Smooth muscle cell (in vitro differentiated cells): ENCODE measurements around the gene LAMTOR1. TPM values are rescaled to one million over a fixed set of nuclear protein-coding genes. Genes with fewer than 3 reads are reported as not detected.
A peak's percentile ranks its signal among the peaks of the same experiment; 100 is the strongest.

Experiments used
- DNase-seq: peaks from one replicate; lab custom pipeline; 2025; ENCODE audit not compliant: unreplicated experiment; lab: John Stamatoyannopoulos, UW
- H2AFZ ChIP-seq: fragments of 200-600 bp; sonication (generic); 2 replicates; pipeline ENCODE4 v1.6.0; 2016; ENCODE audit warnings: antibody characterized with exemption, low read depth, mild to moderate bottlenecking
- H3F3A ChIP-seq: fragments of 200-600 bp; sonication (generic); 2 replicates; pipeline ENCODE4 v1.6.0; 2017; ENCODE audit warnings: antibody characterized with exemption, low read depth
- H3K27ac ChIP-seq: fragments of 200-600 bp; sonication (generic); 2 replicates; pipeline ENCODE4 v1.5.1; 2016; ENCODE audit warnings: low read depth, mild to moderate bottlenecking
- H3K27me3 ChIP-seq: fragments of 200-600 bp; sonication (generic); 2 replicates; pipeline ENCODE4 v1.6.1; 2016; ENCODE audit warnings: low read depth, mild to moderate bottlenecking
- H3K36me3 ChIP-seq: fragments of 200-600 bp; sonication (generic); 2 replicates; pipeline ENCODE4 v1.5.1; 2016; ENCODE audit warnings: low read depth
- H3K4me1 ChIP-seq: fragments of 200-600 bp; sonication (generic); 2 replicates; pipeline ENCODE4 v1.5.1; 2016; ENCODE audit warnings: low read depth
- H3K4me2 ChIP-seq: fragments of 200-600 bp; sonication (generic); 2 replicates; pipeline ENCODE4 v1.6.0; 2016; ENCODE audit warnings: mild to moderate bottlenecking
- H3K4me3 ChIP-seq: fragments of 200-600 bp; sonication (generic); 2 replicates; pipeline ENCODE4 v1.5.1; 2016; ENCODE audit warnings: mild to moderate bottlenecking
- H3K79me2 ChIP-seq: fragments of 200-600 bp; sonication (generic); 2 replicates; pipeline ENCODE4 v1.6.0; 2016; ENCODE audit warnings: low read depth, mild to moderate bottlenecking
- H3K9ac ChIP-seq: fragments of 200-600 bp; sonication (generic); 2 replicates; pipeline ENCODE4 v1.6.0; 2016; ENCODE audit warnings: low read depth
- H3K9me3 ChIP-seq: fragments of 200-600 bp; sonication (generic); replicated peaks from 2 replicates; pipeline ENCODE4 v1.5.1; 2016; ENCODE audit warnings: low read depth
- H4K20me1 ChIP-seq: fragments of 200-600 bp; sonication (generic); 2 replicates; pipeline ENCODE4 v1.6.0; 2016; ENCODE audit warnings: low read depth
- CTCF ChIP-seq: fragments of 200-600 bp; sonication (generic); IDR thresholded peaks from 2 replicates; pipeline ENCODE4 v1.5.1; 2017; ENCODE audit warnings: borderline replicate concordance, mild to moderate bottlenecking, antibody characterized with exemption; ENCODE audit not compliant: insufficient read depth, poor library complexity, severe bottlenecking
- WGBS: methylation state at CpG from one replicate; pipeline ENCODE4 v1.1.7; 2016; ENCODE audit warnings: low lambda C conversion rate; 5-methylcytosine and 5-hydroxymethylcytosine counted together
- polyA plus RNA-seq: library from polyadenylated mRNA; unstranded; fragments of >200 nt; fragmentation: Nextera tagmentation; extraction: Ambion mirVana; gene quantifications from 2 replicates; pipeline ENCODE4 v1.2.1, GENCODE V29; 2016
- total RNA-seq: library from RNA; depleted of rRNA; stranded (reverse); fragments of >200 nt; gene quantifications from 2 replicates; pipeline ENCODE4 v1.2.3, GENCODE V29; 2014

Gene LAMTOR1
- total and polyA plus RNA-seq, 2 experiments from 2014 or later: 74.1 to 148 TPM

GRCh38 chr11:72067676-72068075 lies 35.4 kb downstream of the LAMTOR1 start:
- Histone ChIP-seq H2AFZ (no peak overlapping the region), H3K27me3 (no peaks in the 10 kb centered on the region), H3K27ac (peak overlapping the region; percentile 99), H3K4me2 (no peak overlapping the region), H3K9ac (no peak overlapping the region), H3K36me3 (no peaks in the 10 kb centered on the region), H3K9me3 (no peaks in the 10 kb centered on the region), H3F3A (peaks cover 21% of the 10 kb centered on the region), H3K4me3 (no peak overlapping the region), H3K79me2 (peaks cover 71% of the 10 kb centered on the region), H3K4me1 (peaks cover 53% of the 10 kb centered on the region), H4K20me1 (no peaks in the 10 kb centered on the region)
- DNase-seq: no peak
- TF ChIP-seq CTCF: no peak

- Histone ChIP-seq H3K79me2 (peaks cover 73% of the 10 kb centered on the region), H3K9me3 (no peaks in the 10 kb centered on the region), H3K4me1 (peaks cover 49% of the 10 kb centered on the region), H3K4me2 (peak overlapping the region; percentile 18), H3K27ac (no peak overlapping the region), H3K9ac (no peak overlapping the region), H3K27me3 (no peaks in the 10 kb centered on the region), H3K36me3 (no peaks in the 10 kb centered on the region), H4K20me1 (no peaks in the 10 kb centered on the region), H2AFZ (no peak overlapping the region), H3F3A (peaks cover 21% of the 10 kb centered on the region), H3K4me3 (no peak overlapping the region)
- DNase-seq: no peak
- no peak for TF ChIP-seq CTCF
Observed at GRCh38 chr11:72067266-72067665, 35.8 kb downstream of the LAMTOR1 start.

GRCh38 chr11:72066855-72067254 lies 36.2 kb downstream of the LAMTOR1 start:
- H3K4me3 ChIP-seq: no peak overlapping the region
- no peak for TF ChIP-seq CTCF
- peaks cover 18% of the 10 kb centered on the region for H3F3A ChIP-seq
- H3K27me3 ChIP-seq: no peaks in the 10 kb centered on the region
- no peak overlapping the region for H3K27ac ChIP-seq
- DNase-seq: no peak
- no peaks in the 10 kb centered on the region for H3K36me3 ChIP-seq
- H4K20me1 ChIP-seq: no peaks in the 10 kb centered on the region
- no peaks in the 10 kb centered on the region for H3K9me3 ChIP-seq
- peak overlapping the region; percentile 18 for H3K4me2 ChIP-seq
- H2AFZ ChIP-seq: no peak overlapping the region
- H3K4me1 ChIP-seq: peaks cover 46% of the 10 kb centered on the region
- H3K9ac ChIP-seq: no peak overlapping the region
- peaks cover 72% of the 10 kb centered on the region for H3K79me2 ChIP-seq

GRCh38 chr11:72061739-72062396 lies 41.2 kb downstream of the LAMTOR1 start:
- no peak overlapping the region for H3K9ac ChIP-seq
- H3K4me1 ChIP-seq: peaks cover 8% of the 10 kb centered on the region
- no peaks in the 10 kb centered on the region for H3K9me3 ChIP-seq
- WGBS: 98% methylated on average over 5 of the region's 5 CpGs
- H3K4me2 ChIP-seq: no peak overlapping the region
- H3K27ac ChIP-seq: no peak overlapping the region
- H2AFZ ChIP-seq: no peak overlapping the region
- H3K4me3 ChIP-seq: no peak overlapping the region
- H3F3A ChIP-seq: no peaks in the 10 kb centered on the region
- no peak for TF ChIP-seq CTCF
- peaks cover 73% of the 10 kb centered on the region for H3K79me2 ChIP-seq
- H3K36me3 ChIP-seq: no peaks in the 10 kb centered on the region
- no peak for DNase-seq
- H3K27me3 ChIP-seq: no peaks in the 10 kb centered on the region
- H4K20me1 ChIP-seq: no peaks in the 10 kb centered on the region
